Ascending aorta (tissue), 2 donors: ENCODE results near the gene RTN4. TPM values are rescaled to one million over a fixed set of nuclear protein-coding genes. Genes with fewer than 3 reads are reported as not detected.

Experiments used
- DNase-seq, 2 donors: peaks; one replicate each; pipeline ENCODE4 v3.0.0-alpha.2; 2019; ENCODE audit warnings: low spot score in 2 of 2
- H3K27ac ChIP-seq, 2 donors: fragments of 200-600 bp; sonication (generic); one replicate each; pipeline ENCODE4 v1.5.1; 2016 to 2017; ENCODE audit warnings: mild to moderate bottlenecking in 1 of 2
- H3K27me3 ChIP-seq: fragments of 200-600 bp; sonication (generic); one replicate; pipeline ENCODE4 v1.5.1; 2017
- H3K36me3 ChIP-seq, 2 donors: fragments of 200-600 bp; sonication (generic); one replicate each; pipeline ENCODE4 v1.5.1; 2016
- H3K4me1 ChIP-seq, 2 donors: fragments of 200-600 bp; sonication (generic); one replicate each; pipeline ENCODE4 v1.5.1; 2016 to 2017; ENCODE audit warnings: mild to moderate bottlenecking in 1 of 2
- H3K4me3 ChIP-seq, 2 donors: fragments of 200-600 bp; sonication (generic); one replicate each; pipeline ENCODE4 v1.5.1; 2016 to 2017; ENCODE audit warnings: mild to moderate bottlenecking in 1 of 2
- H3K9me3 ChIP-seq, 2 donors: fragments of 200-600 bp; sonication (generic); one replicate each; pipeline ENCODE4 v1.5.1; 2016
- intact Hi-C: fragments of 100-400 bp; cut with DNase I; formaldehyde crosslinking; loops from one replicate; pipeline ENCODE4 v1.15.1; 2023
- total RNA-seq: library from RNA; depleted of rRNA; stranded (reverse); fragments of >200 nt; gene quantifications from one replicate; pipeline ENCODE4 v1.1.0, GENCODE V29; 2016
- TF ChIP-seq, protein P1 (sequence below), 3 experiments: fragments of 200-600 bp in 2 of 3; fragments of 450-650 bp in 1 of 3; sonication (generic) in 2 of 3; IDR thresholded peaks; one replicate each; pipeline ENCODE4 v1.5.1; 2016 to 2019; ENCODE audit warnings: antibody characterized with exemption in 3 of 3, mild to moderate bottlenecking in 1 of 3, moderate library complexity in 1 of 3

The RTN4 gene
- total RNA-seq, 1 donor from 2014 or later = 296 TPM

DNA sequence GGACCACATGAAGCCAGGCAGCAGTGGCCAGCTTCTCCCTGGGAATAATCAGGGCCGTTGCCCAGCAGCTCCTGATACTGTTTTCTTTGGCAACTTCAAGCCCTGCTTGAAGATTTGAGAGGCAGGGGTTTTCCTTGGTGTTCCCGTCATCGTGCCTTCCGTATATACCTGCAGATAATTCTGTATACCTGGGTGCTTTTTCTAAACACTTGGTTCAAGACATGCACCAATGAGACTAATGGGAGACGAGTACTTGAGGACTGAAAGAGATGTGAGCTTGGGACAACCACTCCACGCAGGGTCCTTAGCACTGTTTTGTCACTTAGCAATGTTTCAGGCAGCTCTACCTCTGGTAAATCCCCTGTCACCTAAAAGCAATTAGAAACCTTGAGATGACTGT, 118.8 kb downstream of the RTN4 start:
- H3K36me3 ChIP-seq = no peaks in the 10 kb centered on the region
- H3K4me1 ChIP-seq = no peaks in the 10 kb centered on the region
- H3K27ac ChIP-seq = no peak overlapping the region
- TF ChIP-seq, protein P1, sequence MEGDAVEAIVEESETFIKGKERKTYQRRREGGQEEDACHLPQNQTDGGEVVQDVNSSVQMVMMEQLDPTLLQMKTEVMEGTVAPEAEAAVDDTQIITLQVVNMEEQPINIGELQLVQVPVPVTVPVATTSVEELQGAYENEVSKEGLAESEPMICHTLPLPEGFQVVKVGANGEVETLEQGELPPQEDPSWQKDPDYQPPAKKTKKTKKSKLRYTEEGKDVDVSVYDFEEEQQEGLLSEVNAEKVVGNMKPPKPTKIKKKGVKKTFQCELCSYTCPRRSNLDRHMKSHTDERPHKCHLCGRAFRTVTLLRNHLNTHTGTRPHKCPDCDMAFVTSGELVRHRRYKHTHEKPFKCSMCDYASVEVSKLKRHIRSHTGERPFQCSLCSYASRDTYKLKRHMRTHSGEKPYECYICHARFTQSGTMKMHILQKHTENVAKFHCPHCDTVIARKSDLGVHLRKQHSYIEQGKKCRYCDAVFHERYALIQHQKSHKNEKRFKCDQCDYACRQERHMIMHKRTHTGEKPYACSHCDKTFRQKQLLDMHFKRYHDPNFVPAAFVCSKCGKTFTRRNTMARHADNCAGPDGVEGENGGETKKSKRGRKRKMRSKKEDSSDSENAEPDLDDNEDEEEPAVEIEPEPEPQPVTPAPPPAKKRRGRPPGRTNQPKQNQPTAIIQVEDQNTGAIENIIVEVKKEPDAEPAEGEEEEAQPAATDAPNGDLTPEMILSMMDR (IDR thresholded peaks at IDR 0.05) = no peak
- DNase-seq = no peak
- no peaks in the 10 kb centered on the region for H3K9me3 ChIP-seq
- intact Hi-C loops = no loop called here
- no peak overlapping the region for H3K4me3 ChIP-seq
- H3K27me3 ChIP-seq = no peaks in the 10 kb centered on the region

- no peak for DNase-seq
- no peaks in the 10 kb centered on the region for H3K27me3 ChIP-seq
- no peaks in the 10 kb centered on the region for H3K36me3 ChIP-seq
- H3K9me3 ChIP-seq = no peaks in the 10 kb centered on the region
- intact Hi-C loops = no loop called here
- H3K27ac ChIP-seq = no peak overlapping the region
- H3K4me1 ChIP-seq = no peaks in the 10 kb centered on the region
- TF ChIP-seq, protein P1 (IDR thresholded peaks at IDR 0.05) = no peak
- H3K4me3 ChIP-seq = no peak overlapping the region
Measured at GRCh38 chr2:54928719-54929118, 121.5 kb downstream of the RTN4 start.

DNA sequence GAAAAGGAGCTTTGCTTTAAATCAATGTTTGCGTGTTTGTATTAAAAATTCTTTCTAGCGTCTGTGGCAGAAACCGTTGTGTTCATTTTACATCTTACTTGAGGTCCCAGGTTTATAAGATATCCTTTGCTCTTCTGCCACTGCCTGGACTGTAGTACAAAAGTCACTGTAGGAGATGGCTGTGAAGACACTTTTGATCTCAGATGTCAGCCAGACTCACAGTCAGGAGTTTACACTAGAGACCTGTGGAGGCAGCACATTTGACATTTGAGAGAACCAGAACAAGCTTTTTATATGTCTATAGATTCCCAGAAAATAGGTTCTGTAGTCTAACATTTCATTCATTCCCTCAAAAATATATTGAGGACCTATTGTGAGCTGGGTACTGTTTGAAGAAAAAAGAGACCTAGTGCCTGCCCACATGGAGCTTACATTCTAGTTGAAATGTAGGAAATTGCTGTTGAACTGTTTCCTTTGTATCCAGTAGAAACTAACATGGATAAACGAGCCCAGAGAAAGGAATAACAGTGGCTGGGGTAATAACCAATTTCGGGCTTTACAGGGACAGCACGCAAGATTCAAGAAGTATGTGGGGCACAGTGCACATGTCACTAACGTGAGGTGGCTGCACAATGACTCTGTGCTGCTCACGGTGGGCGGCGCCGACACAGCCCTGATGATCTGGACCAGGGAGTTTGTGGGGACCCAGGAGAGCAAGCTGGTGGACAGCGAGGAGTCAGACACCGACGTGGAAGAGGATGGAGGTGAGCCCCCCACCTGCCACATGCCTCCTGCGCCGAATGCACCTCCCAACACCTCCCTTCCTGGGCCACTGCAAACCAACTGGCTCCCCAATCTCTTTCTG, 122.3 kb downstream of the RTN4 start:
- DNase-seq = no peak
- Histone ChIP-seq H3K4me3 (no peak overlapping the region), H3K27ac (no peak overlapping the region), H3K36me3 (no peaks in the 10 kb centered on the region), H3K9me3 (no peaks in the 10 kb centered on the region), H3K27me3 (no peaks in the 10 kb centered on the region), H3K4me1 (no peaks in the 10 kb centered on the region)
- TF ChIP-seq, protein P1 (IDR thresholded peaks at IDR 0.05) = no peak
- intact Hi-C loops = no loop called here

DNA sequence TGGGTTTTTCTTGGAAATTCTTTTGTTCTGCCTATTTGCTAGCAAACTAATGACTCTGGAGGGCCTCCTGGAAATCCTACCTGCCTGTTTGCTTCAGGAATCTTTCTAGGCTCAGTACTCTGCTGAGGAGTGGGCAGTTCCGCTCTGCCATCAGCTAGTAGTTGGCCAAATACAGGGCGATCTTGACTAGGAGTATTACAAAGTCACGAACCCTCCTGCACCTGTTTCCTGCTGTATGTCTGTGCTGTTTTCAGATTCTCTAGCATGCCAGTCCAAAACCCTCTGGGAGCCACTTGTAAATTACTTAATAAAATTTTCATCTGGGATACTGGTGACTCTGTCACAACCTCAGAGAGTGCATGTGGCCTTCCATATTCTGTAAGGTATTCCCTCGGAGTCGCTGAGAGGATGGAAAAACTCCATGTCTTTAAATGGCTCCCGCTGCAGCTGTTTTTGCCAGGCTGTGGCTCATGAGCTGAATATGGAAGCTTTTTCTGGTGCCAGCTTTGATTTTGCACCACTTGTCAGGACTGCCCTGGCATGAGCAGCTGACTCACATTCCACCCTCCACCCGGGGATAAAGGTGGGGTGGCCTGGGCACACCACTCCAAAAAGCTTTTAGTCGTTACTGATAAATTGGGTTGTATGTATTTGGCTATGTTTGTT, 123.0 kb downstream of the RTN4 start:
- no peaks in the 10 kb centered on the region for H3K27me3 ChIP-seq
- intact Hi-C loops = no loop called here
- no peaks in the 10 kb centered on the region for H3K36me3 ChIP-seq
- H3K4me3 ChIP-seq = no peak overlapping the region
- no peaks in the 10 kb centered on the region for H3K9me3 ChIP-seq
- TF ChIP-seq, protein P1 (IDR thresholded peaks at IDR 0.05) = no peak
- H3K4me1 ChIP-seq = no peaks in the 10 kb centered on the region
- no peak for DNase-seq
- no peak overlapping the region for H3K27ac ChIP-seq

DNA sequence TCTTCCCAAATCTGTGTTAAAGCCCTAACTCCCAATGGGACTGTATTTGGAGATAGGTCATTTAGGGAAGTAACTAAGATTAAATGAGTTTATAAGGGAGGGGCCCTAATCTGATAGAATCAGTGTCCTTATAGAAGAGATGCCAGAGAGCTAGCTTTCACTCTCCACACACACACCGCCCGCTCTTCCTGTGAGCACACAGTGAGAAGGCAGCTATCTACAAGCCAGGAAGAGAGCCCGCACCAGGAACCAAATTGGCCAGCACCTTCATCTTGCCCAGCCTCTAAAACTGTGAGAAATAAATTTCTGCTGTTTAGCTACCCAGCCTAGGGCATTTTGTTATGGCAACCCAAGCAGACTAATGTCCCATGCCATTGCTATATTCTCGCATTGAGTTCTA, 125.2 kb downstream of the RTN4 start:
- Histone ChIP-seq H3K4me3 (no peak overlapping the region), H3K27me3 (no peaks in the 10 kb centered on the region), H3K9me3 (no peaks in the 10 kb centered on the region), H3K4me1 (no peaks in the 10 kb centered on the region), H3K27ac (no peak overlapping the region), H3K36me3 (no peaks in the 10 kb centered on the region)
- DNase-seq = no peak
- TF ChIP-seq, protein P1 (IDR thresholded peaks at IDR 0.05) = no peak
- intact Hi-C loops = no loop called here
